ENCODE measurements around the gene METTL6. TPM values are rescaled to one million over a fixed set of nuclear protein-coding genes. Genes with fewer than 3 reads are reported as not detected.
"Not testable (repeated sequence)": the region's sequence is repeated elsewhere in the genome, so short reads cannot be mapped to it uniquely, and the experiment has no call there.

Gene METTL6
- total and polyA plus RNA-seq, 2 donors (not counting 1 experiment from before 2014, with no cell fraction given), result 25.7 to 37.3 TPM

DNA sequence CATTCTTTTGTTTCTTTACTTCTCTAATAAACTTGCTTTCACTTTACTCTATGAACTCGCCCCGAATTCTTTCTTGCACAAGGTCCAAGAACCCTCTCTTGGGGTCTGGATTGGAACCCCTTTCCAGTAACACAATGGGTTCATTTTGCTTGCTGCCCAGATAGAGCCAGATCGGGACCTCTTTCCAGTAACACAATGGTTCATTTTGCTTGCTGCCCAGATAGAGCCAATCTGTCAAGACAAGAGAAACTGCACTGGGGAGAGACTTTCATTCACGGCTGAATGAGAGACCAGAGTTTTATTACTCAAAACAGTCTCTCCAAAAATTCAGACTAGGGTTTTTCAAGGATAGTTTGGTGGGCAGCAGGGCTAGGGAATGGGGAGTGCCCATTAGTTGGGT is 25.4 kb downstream of the METTL6 start:
- H3K4me3 ChIP-seq (replicated peaks in 1 of 4; ENCODE audit: control extremely low read depth in 1 of 4, insufficient read depth in 1 of 4, low read depth in 3 of 4, low read length in 4 of 4), result no peak overlapping the region
- H3K4me2 ChIP-seq (ENCODE audit: extremely low read depth, insufficient read depth, low read length), result no peak overlapping the region
- no peaks in the 10 kb centered on the region for H3K9me3 ChIP-seq (ENCODE audit: control insufficient read depth, insufficient read depth, low read depth, low read length)
- no peak for DNase-seq (ENCODE audit: low read depth in 2 of 2)
- H3K9ac ChIP-seq (ENCODE audit: insufficient read depth, low read length), result no peak overlapping the region
- H4K20me1 ChIP-seq (ENCODE audit: control insufficient read depth, extremely low read depth, insufficient read depth, low read length), result no peaks in the 10 kb centered on the region
- no peak overlapping the region for H3K27ac ChIP-seq (ENCODE audit: insufficient read depth, low read length)
- no peaks in the 10 kb centered on the region for H3K4me1 ChIP-seq (ENCODE audit: control insufficient read depth, extremely low read depth, insufficient read depth, low read length)
- H3K36me3 ChIP-seq (ENCODE audit: control insufficient read depth, insufficient read depth, low read length), result no peaks in the 10 kb centered on the region
- no peaks in the 10 kb centered on the region for H3K27me3 ChIP-seq (ENCODE audit: control insufficient read depth, insufficient read depth, low read length)
- TF ChIP-seq EZH2 (IDR thresholded peaks at IDR 0.05; ENCODE audit: low read length, missing control alignments) (no peak), CTCF (conservative IDR thresholded peaks at IDR 0.05 in 1 of 2, IDR thresholded peaks at IDR 0.05 in 1 of 2; ENCODE audit: low read depth in 1 of 2, low read length in 2 of 2) (no peak)
- H2AFZ ChIP-seq (ENCODE audit: low read length), result no peak overlapping the region
- no peaks in the 10 kb centered on the region for H3K79me2 ChIP-seq (ENCODE audit: control insufficient read depth, insufficient read depth, low read length)

DNA sequence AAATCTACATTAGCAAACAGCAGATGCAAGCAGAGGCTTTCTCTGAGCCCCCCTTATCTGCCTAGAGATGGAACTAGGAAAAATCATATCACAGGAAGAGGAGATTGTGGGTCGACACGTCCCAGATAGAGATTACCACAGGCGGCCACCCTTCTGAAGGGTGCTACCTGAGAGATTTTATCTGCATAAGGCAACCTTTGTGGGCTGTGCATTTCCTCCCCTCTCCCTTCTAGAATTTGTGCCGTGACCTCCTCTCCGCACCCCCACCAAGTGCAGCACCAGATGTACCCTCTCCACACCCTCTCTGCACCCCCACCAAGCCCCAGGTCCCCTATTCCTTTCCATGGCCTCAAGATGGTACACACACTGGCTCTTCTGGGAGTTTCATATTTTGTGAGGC is 27.4 kb downstream of the METTL6 start:
- no peaks in the 10 kb centered on the region for H3K36me3 ChIP-seq (ENCODE audit: control insufficient read depth, insufficient read depth, low read length)
- H2AFZ ChIP-seq (ENCODE audit: low read length), result no peak overlapping the region
- no peaks in the 10 kb centered on the region for H3K27me3 ChIP-seq (ENCODE audit: control insufficient read depth, insufficient read depth, low read length)
- no peaks in the 10 kb centered on the region for H4K20me1 ChIP-seq (ENCODE audit: control insufficient read depth, extremely low read depth, insufficient read depth, low read length)
- no peak for DNase-seq (ENCODE audit: low read depth in 2 of 2)
- H3K27ac ChIP-seq (ENCODE audit: insufficient read depth, low read length), result no peak overlapping the region
- TF ChIP-seq EZH2 (IDR thresholded peaks at IDR 0.05; ENCODE audit: low read length, missing control alignments), result no peak
- TF ChIP-seq CTCF (conservative IDR thresholded peaks at IDR 0.05 in 1 of 2, IDR thresholded peaks at IDR 0.05 in 1 of 2; ENCODE audit: low read depth in 1 of 2, low read length in 2 of 2), result no peak
- no peaks in the 10 kb centered on the region for H3K79me2 ChIP-seq (ENCODE audit: control insufficient read depth, insufficient read depth, low read length)
- no peak overlapping the region for H3K4me2 ChIP-seq (ENCODE audit: extremely low read depth, insufficient read depth, low read length)
- no peaks in the 10 kb centered on the region for H3K4me1 ChIP-seq (ENCODE audit: control insufficient read depth, extremely low read depth, insufficient read depth, low read length)
- H3K9ac ChIP-seq (ENCODE audit: insufficient read depth, low read length), result no peak overlapping the region
- no peaks in the 10 kb centered on the region for H3K9me3 ChIP-seq (ENCODE audit: control insufficient read depth, insufficient read depth, low read depth, low read length)
- no peak overlapping the region for H3K4me3 ChIP-seq (replicated peaks in 1 of 4; ENCODE audit: control extremely low read depth in 1 of 4, insufficient read depth in 1 of 4, low read depth in 3 of 4, low read length in 4 of 4)

GRCh38 chr3:15398731-15399133 is 28.6 kb downstream of the METTL6 start:
- peak; percentile 25 to 33 for TF ChIP-seq CTCF (conservative IDR thresholded peaks at IDR 0.05 in 1 of 2, IDR thresholded peaks at IDR 0.05 in 1 of 2; ENCODE audit: low read depth in 1 of 2, low read length in 2 of 2)
- peak; percentile 7 to 9 for DNase-seq (ENCODE audit: low read depth in 2 of 2)
- not testable (repeated sequence) for H3K36me3 ChIP-seq (ENCODE audit: control insufficient read depth, insufficient read depth, low read length); H3K4me1 ChIP-seq (ENCODE audit: control insufficient read depth, extremely low read depth, insufficient read depth, low read length); H3K27ac ChIP-seq (ENCODE audit: insufficient read depth, low read length); H3K9me3 ChIP-seq (ENCODE audit: control insufficient read depth, insufficient read depth, low read depth, low read length); H3K4me2 ChIP-seq (ENCODE audit: extremely low read depth, insufficient read depth, low read length); H2AFZ ChIP-seq (ENCODE audit: low read length); H3K4me3 ChIP-seq (replicated peaks in 1 of 4; ENCODE audit: control extremely low read depth in 1 of 4, insufficient read depth in 1 of 4, low read depth in 3 of 4, low read length in 4 of 4); H3K79me2 ChIP-seq (ENCODE audit: control insufficient read depth, insufficient read depth, low read length); H3K9ac ChIP-seq (ENCODE audit: insufficient read depth, low read length); H3K27me3 ChIP-seq (ENCODE audit: control insufficient read depth, insufficient read depth, low read length); H4K20me1 ChIP-seq (ENCODE audit: control insufficient read depth, extremely low read depth, insufficient read depth, low read length)

- not testable (repeated sequence) for H3K4me1 ChIP-seq (ENCODE audit: control insufficient read depth, extremely low read depth, insufficient read depth, low read length); H3K4me2 ChIP-seq (ENCODE audit: extremely low read depth, insufficient read depth, low read length); H3K4me3 ChIP-seq (replicated peaks in 1 of 4; ENCODE audit: control extremely low read depth in 1 of 4, insufficient read depth in 1 of 4, low read depth in 3 of 4, low read length in 4 of 4); H3K36me3 ChIP-seq (ENCODE audit: control insufficient read depth, insufficient read depth, low read length); H3K9me3 ChIP-seq (ENCODE audit: control insufficient read depth, insufficient read depth, low read depth, low read length); H3K9ac ChIP-seq (ENCODE audit: insufficient read depth, low read length); H3K27me3 ChIP-seq (ENCODE audit: control insufficient read depth, insufficient read depth, low read length); DNase-seq (ENCODE audit: low read depth in 2 of 2); H4K20me1 ChIP-seq (ENCODE audit: control insufficient read depth, extremely low read depth, insufficient read depth, low read length); H3K79me2 ChIP-seq (ENCODE audit: control insufficient read depth, insufficient read depth, low read length); H3K27ac ChIP-seq (ENCODE audit: insufficient read depth, low read length); H2AFZ ChIP-seq (ENCODE audit: low read length)
Observed at GRCh38 chr3:15393252-15393651, 34.1 kb downstream of the METTL6 start.
